Keratinocyte (primary cell): Measurements from ENCODE around the gene RGS6. TPM values are rescaled to one million over a fixed set of nuclear protein-coding genes. Genes with fewer than 3 reads are reported as not detected.

ENCODE experiments used
- DNase-seq: peaks from one replicate; pipeline ENCODE4 v3.0.0-alpha.2; 2011; ENCODE audit warnings: low read depth, missing footprints, low spot score
- FAIRE-seq: peaks from 2 replicates; lab custom pipeline; 2011; peaks lifted over from hg19 to GRCh38; lab: Jason Lieb, UNC
- H2AFZ ChIP-seq: 2 replicates; pipeline ENCODE4 v1.6.0; 2012; ENCODE audit warnings: low read length, control low read depth, inconsistent platforms; ENCODE audit not compliant: control insufficient read depth
- H3K27ac ChIP-seq: 2 replicates; pipeline ENCODE4 v1.5.1; 2011; ENCODE audit warnings: low read length; ENCODE audit not compliant: control insufficient read depth, insufficient read depth
- H3K27me3 ChIP-seq: 3 replicates; pipeline ENCODE4 v1.6.0; 2011; ENCODE audit warnings: low read length; ENCODE audit not compliant: control insufficient read depth, insufficient read depth; ENCODE audit errors: extremely low read depth
- H3K36me3 ChIP-seq, 2 experiments: 2 replicates in 1 of 2; 3 replicates in 1 of 2; pipeline ENCODE4 v1.5.1; 2011; ENCODE audit warnings: low read length in 2 of 2, mild to moderate bottlenecking in 1 of 2; ENCODE audit not compliant: control insufficient read depth in 2 of 2, insufficient read depth in 2 of 2; ENCODE audit errors: extremely low read depth in 1 of 2
- H3K4me1 ChIP-seq: 3 replicates; pipeline ENCODE4 v1.5.1; 2011; ENCODE audit warnings: low read length; ENCODE audit not compliant: control insufficient read depth, insufficient read depth; ENCODE audit errors: extremely low read depth
- H3K4me2 ChIP-seq: 3 replicates; pipeline ENCODE4 v1.6.0; 2011; ENCODE audit warnings: low read depth, low read length; ENCODE audit not compliant: control insufficient read depth, insufficient read depth; ENCODE audit errors: extremely low read depth
- H3K4me3 ChIP-seq, 3 experiments: fragments of 200-600 bp in 1 of 3; sonication (generic) in 1 of 3; 2 replicates in 2 of 3; 3 replicates in 1 of 3; pipeline ENCODE4 v1.5.1; 2011 to 2016; ENCODE audit warnings: low read length in 3 of 3, mild to moderate bottlenecking in 3 of 3, control low read depth in 2 of 3, inconsistent platforms in 1 of 3, low read depth in 1 of 3, mixed read lengths in 1 of 3, mixed run types in 1 of 3, moderate library complexity in 1 of 3; ENCODE audit not compliant: control insufficient read depth in 2 of 3, insufficient read depth in 2 of 3; ENCODE audit errors: extremely low read depth in 1 of 3
- H3K79me2 ChIP-seq: 2 replicates; pipeline ENCODE4 v1.6.0; 2012; ENCODE audit warnings: low read length; ENCODE audit not compliant: control insufficient read depth, insufficient read depth
- H3K9ac ChIP-seq: 3 replicates; pipeline ENCODE4 v1.6.0; 2011; ENCODE audit warnings: low read length; ENCODE audit not compliant: control insufficient read depth, insufficient read depth; ENCODE audit errors: extremely low read depth
- H3K9me1 ChIP-seq: 3 replicates; pipeline ENCODE4 v1.6.0; 2011; ENCODE audit warnings: low read length; ENCODE audit not compliant: control insufficient read depth, insufficient read depth; ENCODE audit errors: extremely low read depth
- H3K9me3 ChIP-seq: 2 replicates; pipeline ENCODE4 v1.5.1; 2012; ENCODE audit warnings: low read depth, low read length; ENCODE audit not compliant: control insufficient read depth
- H4K20me1 ChIP-seq: 3 replicates; pipeline ENCODE4 v1.6.0; 2011; ENCODE audit warnings: low read length; ENCODE audit not compliant: control insufficient read depth, insufficient read depth; ENCODE audit errors: extremely low read depth
- CTCF ChIP-seq, 3 experiments: IDR thresholded peaks in 1 of 3; conservative IDR thresholded peaks in 1 of 3; optimal IDR thresholded peaks in 1 of 3; 2 replicates in 2 of 3; 3 replicates in 1 of 3; pipeline versions ENCODE3 to v1.5.1; 2011; ENCODE audit warnings: low read length in 3 of 3, mild to moderate bottlenecking in 3 of 3, moderate library complexity in 2 of 3, control low read depth in 1 of 3, inconsistent platforms in 1 of 3; ENCODE audit not compliant: insufficient read depth in 2 of 3; ENCODE audit errors: extremely low read depth in 1 of 3
- EZH2 ChIP-seq: IDR thresholded peaks from one replicate; pipeline ENCODE4 v1.6.1; 2012; ENCODE audit warnings: inconsistent platforms, mild to moderate bottlenecking, low read length, moderate library complexity
- dilution Hi-C: fragments of 300-500 bp; cut with MboI; formaldehyde crosslinking; loops from one replicate; pipeline ENCODE4 v1.7.0; 2020; ENCODE audit warnings: low sequenced_read_pairs; ENCODE audit not compliant: extremely low pct_ligation_motif_present
- polyA plus RNA-seq, 5 experiments: library from polyadenylated mRNA; depleted of rRNA in 3 of 5; stranded (reverse) in 3 of 5; stranded (forward) in 1 of 5; unstranded in 1 of 5; fragments of >200 nt; gene quantifications; 1 replicate in 1 of 5; 2 replicates in 3 of 5; 3 replicates in 1 of 5; pipeline versions ENCODE4 v1.2.1 to v1.2.3, GENCODE V29; 2011 to 2012; ENCODE audit warnings: missing spikeins in 2 of 5, low read depth in 1 of 5, low replicate concordance in 1 of 5

Gene RGS6
- polyA plus RNA-seq, 1 donor (not counting 4 experiments of a cell fraction or from before 2014, with no cell fraction given), result not detected

GRCh38 chr14:72318648-72319047 lies 386.4 kb downstream of the RGS6 start:
- no peaks in the 10 kb centered on the region for H3K79me2 ChIP-seq
- H3K4me2 ChIP-seq, result no peak overlapping the region
- no peaks in the 10 kb centered on the region for H3K27me3 ChIP-seq
- DNase-seq (no peak), FAIRE-seq (no peak)
- no peak overlapping the region for H3K4me3 ChIP-seq
- H3K4me1 ChIP-seq, result no peaks in the 10 kb centered on the region
- H3K9me3 ChIP-seq, result peaks cover 3% of the 10 kb centered on the region
- no peaks in the 10 kb centered on the region for H3K9me1 ChIP-seq
- H4K20me1 ChIP-seq, result no peaks in the 10 kb centered on the region
- no peak overlapping the region for H3K9ac ChIP-seq
- no peak overlapping the region for H3K27ac ChIP-seq
- dilution Hi-C loops, result no loop called here
- no peaks in the 10 kb centered on the region for H3K36me3 ChIP-seq
- TF ChIP-seq CTCF (optimal IDR thresholded peaks at IDR 0.05 in 1 of 3, IDR thresholded peaks at IDR 0.05 in 1 of 3, conservative IDR thresholded peaks at IDR 0.05 in 1 of 3; ENCODE audit: extremely low read depth in 1 of 3, insufficient read depth in 2 of 3, low read length in 3 of 3) (no peak), EZH2 (no peak)
- H2AFZ ChIP-seq, result no peak overlapping the region

GRCh38 chr14:72332046-72332445 lies 399.8 kb downstream of the RGS6 start:
- H3K9me1 ChIP-seq, result no peaks in the 10 kb centered on the region
- no peak overlapping the region for H3K4me2 ChIP-seq
- no peaks in the 10 kb centered on the region for H3K36me3 ChIP-seq
- dilution Hi-C loops, result no loop called here
- DNase-seq (no peak), FAIRE-seq (no peak)
- no peak overlapping the region for H2AFZ ChIP-seq
- no peaks in the 10 kb centered on the region for H3K27me3 ChIP-seq
- no peaks in the 10 kb centered on the region for H3K4me1 ChIP-seq
- no peaks in the 10 kb centered on the region for H3K9me3 ChIP-seq
- H4K20me1 ChIP-seq, result no peaks in the 10 kb centered on the region
- H3K27ac ChIP-seq, result no peak overlapping the region
- H3K79me2 ChIP-seq, result no peaks in the 10 kb centered on the region
- no peak overlapping the region for H3K4me3 ChIP-seq
- H3K9ac ChIP-seq, result no peak overlapping the region
- TF ChIP-seq EZH2 (no peak), CTCF (optimal IDR thresholded peaks at IDR 0.05 in 1 of 3, IDR thresholded peaks at IDR 0.05 in 1 of 3, conservative IDR thresholded peaks at IDR 0.05 in 1 of 3; ENCODE audit: extremely low read depth in 1 of 3, insufficient read depth in 2 of 3, low read length in 3 of 3) (no peak)
